Muscle of leg (tissue), 11 donors: ENCODE measurements around the gene NPRL2. TPM values are rescaled to one million over a fixed set of nuclear protein-coding genes. Genes with fewer than 3 reads are reported as not detected.

Experiments used
- DNase-seq: peaks from one replicate; pipeline ENCODE4 v3.0.0; 2013
- H3K27ac ChIP-seq: one replicate; pipeline ENCODE4 v1.5.1; 2013; ENCODE audit warnings: mild to moderate bottlenecking, low read length, control low read depth
- H3K27me3 ChIP-seq: one replicate; pipeline ENCODE4 v1.6.1; 2013; ENCODE audit warnings: low read length; ENCODE audit not compliant: control insufficient read depth, insufficient read depth
- H3K36me3 ChIP-seq: one replicate; pipeline ENCODE4 v1.6.1; 2013; ENCODE audit warnings: low read length; ENCODE audit not compliant: control insufficient read depth, insufficient read depth
- H3K4me1 ChIP-seq: one replicate; pipeline ENCODE4 v1.6.1; 2013; ENCODE audit warnings: low read length; ENCODE audit not compliant: control insufficient read depth, insufficient read depth
- H3K4me3 ChIP-seq: one replicate; pipeline ENCODE4 v1.5.1; 2013; ENCODE audit warnings: low read length, control low read depth
- H3K9me3 ChIP-seq: replicated peaks from 2 replicates; pipeline ENCODE4 v1.6.1; 2013; ENCODE audit warnings: low read depth, low read length; ENCODE audit not compliant: control insufficient read depth
- WGBS: methylation state at CpG from one replicate; pipeline ENCODE4 v1.1.5; 2013; ENCODE audit warnings: missing lambda C conversion rate; ENCODE audit not compliant: insufficient coverage; 5-methylcytosine and 5-hydroxymethylcytosine counted together
- polyA plus RNA-seq, 8 donors: library from polyadenylated mRNA; unstranded; fragments of 120-200 nt; gene quantifications; one replicate each; pipeline versions ENCODE4 v1.2.1 to v1.2.3, GENCODE V29; 2013; ENCODE audit warnings: inconsistent platforms in 1 of 8, low replicate concordance in 1 of 8; ENCODE audit not compliant: insufficient read length in 8 of 8, insufficient read depth in 1 of 8
- total RNA-seq: library from RNA; stranded (reverse); fragments of 120-200 nt; gene quantifications from one replicate; pipeline ENCODE4 v1.2.4, GENCODE V29; 2013

Gene NPRL2
- total and polyA plus RNA-seq, 9 donors = 18.2 to 23.9 (median 20.0) TPM

GRCh38 chr3:50340448-50341329 lies 9.9 kb downstream of the NPRL2 start, which contains the start of gene RASSF1:
RASSF1 (minus strand) TSS chr3:50340836; CDS start chr3:50340805, 31 bp downstream.
- Histone ChIP-seq H3K9me3 (no peaks in the 10 kb centered on the region), H3K4me3 (peak within 1 kb of the TSS; percentile 58), H3K36me3 (peaks cover 4% of the 10 kb centered on the region), H3K27ac (peak within 1 kb of the TSS; percentile 88), H3K27me3 (peaks cover 3% of the 10 kb centered on the region), H3K4me1 (peaks cover 66% of the 10 kb centered on the region)
- peak; percentile 96 for DNase-seq
- 2% methylated on average over 64 of the region's 85 CpGs for WGBS

- H3K9me3 ChIP-seq = no peaks in the 10 kb centered on the region
- 19% methylated on average over 8 of the region's 9 CpGs for WGBS
- H3K36me3 ChIP-seq = peaks cover 4% of the 10 kb centered on the region
- H3K4me3 ChIP-seq = peak overlapping the region; percentile 58
- peak overlapping the region; percentile 88 for H3K27ac ChIP-seq
- no peaks in the 10 kb centered on the region for H3K27me3 ChIP-seq
- no peak for DNase-seq
- peaks cover 66% of the 10 kb centered on the region for H3K4me1 ChIP-seq
Observed at GRCh38 chr3:50340147-50340447, 10.5 kb downstream of the NPRL2 start.

GRCh38 chr3:50339485-50340146 lies 11.0 kb downstream of the NPRL2 start:
- H3K27me3 ChIP-seq = no peaks in the 10 kb centered on the region
- H3K27ac ChIP-seq = peak overlapping the region; percentile 88
- peaks cover 5% of the 10 kb centered on the region for H3K36me3 ChIP-seq
- H3K4me3 ChIP-seq = peak overlapping the region; percentile 58
- H3K9me3 ChIP-seq = no peaks in the 10 kb centered on the region
- WGBS = 72% methylated on average over 8 of the region's 14 CpGs
- peaks cover 66% of the 10 kb centered on the region for H3K4me1 ChIP-seq
- DNase-seq = no peak

GRCh38 chr3:50338965-50339364 lies 11.6 kb downstream of the NPRL2 start:
- 60% methylated on average over 4 of the region's 5 CpGs for WGBS
- Histone ChIP-seq H3K9me3 (no peaks in the 10 kb centered on the region), H3K27me3 (no peaks in the 10 kb centered on the region), H3K4me3 (peak overlapping the region; percentile 10), H3K36me3 (peaks cover 12% of the 10 kb centered on the region), H3K4me1 (peaks cover 73% of the 10 kb centered on the region), H3K27ac (peak overlapping the region; percentile 98)
- no peak for DNase-seq

- under 1% methylated on average over 75 of the region's 79 CpGs for WGBS
- DNase-seq = peak; percentile 100
- peak overlapping the region; percentile 80 for H3K4me3 ChIP-seq
- peaks cover 17% of the 10 kb centered on the region for H3K36me3 ChIP-seq
- peak overlapping the region; percentile 98 for H3K27ac ChIP-seq
- H3K9me3 ChIP-seq = no peaks in the 10 kb centered on the region
- no peaks in the 10 kb centered on the region for H3K27me3 ChIP-seq
- H3K4me1 ChIP-seq = peaks cover 81% of the 10 kb centered on the region
Observed at GRCh38 chr3:50337175-50337861, 13.3 kb downstream of the NPRL2 start.

GRCh38 chr3:50336452-50337174 lies 14.0 kb downstream of the NPRL2 start:
- Histone ChIP-seq H3K27ac (peak overlapping the region; percentile 98), H3K27me3 (no peaks in the 10 kb centered on the region), H3K36me3 (peaks cover 25% of the 10 kb centered on the region), H3K4me1 (peaks cover 76% of the 10 kb centered on the region), H3K9me3 (no peaks in the 10 kb centered on the region), H3K4me3 (peak overlapping the region; percentile 80)
- under 1% methylated on average over 29 of the region's 31 CpGs for WGBS
- DNase-seq = peak; percentile 74

- WGBS = 50% methylated on average over 4 of the region's 5 CpGs
- peak overlapping the region; percentile 89 for H3K27ac ChIP-seq
- H3K4me3 ChIP-seq = no peak overlapping the region
- H3K36me3 ChIP-seq = peaks cover 46% of the 10 kb centered on the region
- H3K27me3 ChIP-seq = no peaks in the 10 kb centered on the region
- no peak for DNase-seq
- H3K4me1 ChIP-seq = peaks cover 56% of the 10 kb centered on the region
- no peaks in the 10 kb centered on the region for H3K9me3 ChIP-seq
Observed at GRCh38 chr3:50334339-50335075, 16.1 kb downstream of the NPRL2 start.

GRCh38 chr3:50333744-50334328 lies 16.7 kb downstream of the NPRL2 start:
- peaks cover 49% of the 10 kb centered on the region for H3K4me1 ChIP-seq
- WGBS = 64% methylated on average over 3 of the region's 12 CpGs
- H3K27ac ChIP-seq = peak overlapping the region; percentile 89
- no peak overlapping the region for H3K4me3 ChIP-seq
- no peaks in the 10 kb centered on the region for H3K27me3 ChIP-seq
- H3K36me3 ChIP-seq = peaks cover 49% of the 10 kb centered on the region
- H3K9me3 ChIP-seq = no peaks in the 10 kb centered on the region
- peak; percentile 86 for DNase-seq

GRCh38 chr3:50331364-50331907 lies 19.1 kb downstream of the NPRL2 start:
- 95% methylated on average over 14 of the region's 19 CpGs for WGBS
- H3K27me3 ChIP-seq = no peaks in the 10 kb centered on the region
- H3K4me3 ChIP-seq = no peak overlapping the region
- H3K36me3 ChIP-seq = peaks cover 49% of the 10 kb centered on the region
- no peak overlapping the region for H3K27ac ChIP-seq
- peaks cover 48% of the 10 kb centered on the region for H3K4me1 ChIP-seq
- no peak for DNase-seq
- no peaks in the 10 kb centered on the region for H3K9me3 ChIP-seq
